Tibial nerve (tissue), 4 donors: ENCODE measurements around the gene IFTAP. TPM values are rescaled to one million over a fixed set of nuclear protein-coding genes. Genes with fewer than 3 reads are reported as not detected.
A peak's percentile ranks its signal among the peaks of the same experiment; 100 is the strongest.
"Not testable (repeated sequence)": the region's sequence is repeated elsewhere in the genome, so short reads cannot be mapped to it uniquely, and the experiment has no call there.

ENCODE experiments used
- DNase-seq, 2 donors: peaks; one replicate each; pipeline ENCODE4 v3.0.0-alpha.2; 2019; ENCODE audit warnings: low spot score in 2 of 2
- H3K27ac ChIP-seq, 4 donors: fragments of 200-600 bp; sonication (generic) in 3 of 4; one replicate each; pipeline ENCODE4 v1.5.1; 2017 to 2019; ENCODE audit warnings: mild to moderate bottlenecking in 1 of 4
- H3K27me3 ChIP-seq, 2 donors: fragments of 200-600 bp; sonication (generic) in 1 of 2; one replicate each; pipeline versions ENCODE4 v1.5.1 to v1.6.0; 2017 to 2019
- H3K36me3 ChIP-seq, 3 donors: fragments of 200-600 bp; sonication (generic); one replicate each; pipeline ENCODE4 v1.5.1; 2018 to 2019
- H3K4me1 ChIP-seq, 4 donors: fragments of 200-600 bp; sonication (generic) in 3 of 4; one replicate each; pipeline ENCODE4 v1.5.1; 2017 to 2019
- H3K4me3 ChIP-seq, 4 donors: fragments of 200-600 bp; sonication (generic) in 3 of 4; one replicate each; pipeline ENCODE4 v1.5.1; 2017 to 2019; ENCODE audit warnings: mild to moderate bottlenecking in 1 of 4, moderate library complexity in 1 of 4
- H3K9me3 ChIP-seq, 4 donors: fragments of 200-600 bp; sonication (generic) in 3 of 4; one replicate each; pipeline ENCODE4 v1.5.1; 2017 to 2019
- CTCF ChIP-seq, 5 experiments: fragments of 200-600 bp in 3 of 5; fragments of 450-650 bp in 2 of 5; sonication (generic) in 3 of 5; IDR thresholded peaks; one replicate each; pipeline ENCODE4 v1.5.1; 2016 to 2019; ENCODE audit warnings: antibody characterized with exemption in 5 of 5, mild to moderate bottlenecking in 3 of 5, moderate library complexity in 2 of 5
- EP300 ChIP-seq, 2 donors: sonication (generic); formaldehyde crosslinking; IDR thresholded peaks; one replicate each; pipeline ENCODE4 v1.6.1; 2017; ENCODE audit warnings: antibody characterized with exemption in 2 of 2, mild to moderate bottlenecking in 1 of 2
- POLR2A ChIP-seq, 2 donors: fragments of 450-650 bp; IDR thresholded peaks; one replicate each; pipeline ENCODE4 v1.6.1; 2017; ENCODE audit warnings: antibody characterized with exemption in 2 of 2, mild to moderate bottlenecking in 2 of 2, moderate library complexity in 2 of 2
- WGBS, 2 donors: methylation state at CpG; one replicate each; pipeline ENCODE4 v1.1.5; 2018; 5-methylcytosine and 5-hydroxymethylcytosine counted together
- total RNA-seq, 4 donors: library from RNA; depleted of rRNA; stranded (reverse); fragments of >200 nt; gene quantifications; one replicate each; pipeline ENCODE4 v1.1.0, GENCODE V29; 2016

IFTAP gene
- total RNA-seq, 4 donors from 2014 or later = 17.2 to 40.2 (median 20.7) TPM

- Histone ChIP-seq H3K27ac (no peak overlapping the region), H3K4me1 (no peaks in the 10 kb centered on the region), H3K4me3 (no peak overlapping the region), H3K27me3 (no peaks in the 10 kb centered on the region), H3K36me3 (peaks cover 0 to 21% (median 0%) of the 10 kb centered on the region in 3 donors), H3K9me3 (no peaks in the 10 kb centered on the region)
- DNase-seq = no peak
- TF ChIP-seq CTCF (IDR thresholded peaks at IDR 0.05) = no peak
- TF ChIP-seq POLR2A (IDR thresholded peaks at IDR 0.05) = no peak
- WGBS, 2 donors = 65 to 72% methylated on average over 2 of the region's 2 CpGs
Measured at GRCh38 chr11:36638556-36638955, 44.3 kb downstream of the IFTAP start.

- TF ChIP-seq EP300 (IDR thresholded peaks at IDR 0.05) (no peak), CTCF (IDR thresholded peaks at IDR 0.05) (no peak), POLR2A (IDR thresholded peaks at IDR 0.05) (no peak)
- no peaks in the 10 kb centered on the region for H3K27me3 ChIP-seq
- WGBS, 2 donors = 80 to 85% methylated on average over 6 of the region's 6 CpGs
- no peak overlapping the region for H3K27ac ChIP-seq
- DNase-seq = no peak
- H3K4me3 ChIP-seq = no peak overlapping the region
- peaks cover 0 to 8% (median 0%) of the 10 kb centered on the region in 4 donors for H3K9me3 ChIP-seq
- no peaks in the 10 kb centered on the region for H3K4me1 ChIP-seq
- peaks cover 0 to 42% (median 0%) of the 10 kb centered on the region in 3 donors for H3K36me3 ChIP-seq
Measured at GRCh38 chr11:36657610-36658267, 63.4 kb downstream of the IFTAP start.

- not testable (repeated sequence) for H3K27ac ChIP-seq, H3K4me3 ChIP-seq, H3K27me3 ChIP-seq, H3K4me1 ChIP-seq, DNase-seq
- 88 to 96% methylated on average over 2 of the region's 2 CpGs for WGBS, 2 donors
- H3K9me3 ChIP-seq = peaks cover 0 to 17% (median 0%) of the 10 kb centered on the region in 4 donors
- H3K36me3 ChIP-seq = peaks cover 0 to 36% (median 0%) of the 10 kb centered on the region in 3 donors
Measured at GRCh38 chr11:36661359-36661758, 67.1 kb downstream of the IFTAP start.

GRCh38 chr11:36672815-36673450, 78.6 kb downstream of the IFTAP start:
- no peaks in the 10 kb centered on the region for H3K27me3 ChIP-seq
- H3K36me3 ChIP-seq = peaks cover 0 to 7% (median 0%) of the 10 kb centered on the region in 3 donors
- peak in 1 of 2 donors; percentile 75 for DNase-seq
- WGBS, 2 donors = 65 to 72% methylated on average over 5 of the region's 5 CpGs
- H3K4me3 ChIP-seq = no peak overlapping the region
- peaks cover 0 to 12% (median 0%) of the 10 kb centered on the region in 4 donors for H3K9me3 ChIP-seq
- no peak overlapping the region for H3K27ac ChIP-seq
- TF ChIP-seq EP300 (IDR thresholded peaks at IDR 0.05) (no peak), CTCF (IDR thresholded peaks at IDR 0.05) (peak; percentile 66 to 78 (median 68))
- H3K4me1 ChIP-seq = no peaks in the 10 kb centered on the region

GRCh38 chr11:36679547-36679946, 85.2 kb downstream of the IFTAP start:
- H3K27me3 ChIP-seq, H3K4me3 ChIP-seq, H3K4me1 ChIP-seq, H3K27ac ChIP-seq, DNase-seq, H3K36me3 ChIP-seq: not testable (repeated sequence)
- H3K9me3 ChIP-seq = peaks cover 0 to 19% (median 0%) of the 10 kb centered on the region in 4 donors
- WGBS, 2 donors = 95 to 96% methylated on average over 6 of the region's 6 CpGs

GRCh38 chr11:36683818-36684217, 89.5 kb downstream of the IFTAP start:
- WGBS, 2 donors = 84 to 89% methylated on average over 1 of the region's 1 CpG
- Histone ChIP-seq H3K36me3 (no peaks in the 10 kb centered on the region), H3K4me1 (no peaks in the 10 kb centered on the region), H3K27me3 (no peaks in the 10 kb centered on the region), H3K9me3 (peaks cover 0 to 10% (median 0%) of the 10 kb centered on the region in 4 donors), H3K4me3 (no peak overlapping the region), H3K27ac (no peak overlapping the region)
- TF ChIP-seq CTCF (IDR thresholded peaks at IDR 0.05) (no peak), EP300 (IDR thresholded peaks at IDR 0.05) (no peak), POLR2A (IDR thresholded peaks at IDR 0.05) (no peak)
- DNase-seq = no peak
